ENCODE data around the gene HSFX3.
A peak's percentile ranks its signal among the peaks of the same experiment; 100 is the strongest.
"Not testable (repeated sequence)": the region's sequence is repeated elsewhere in the genome, so short reads cannot be mapped to it uniquely, and the experiment has no call there.

The HSFX3 gene

GRCh38 chrX:149513825-149514428 lies 35.8 kb downstream of the HSFX3 start:
- no peak for DNase-seq

GRCh38 chrX:149512225-149512885 lies 37.4 kb downstream of the HSFX3 start:
- peak; percentile 70 for DNase-seq

- no peak for DNase-seq
Observed at GRCh38 chrX:149511081-149511480, 38.6 kb downstream of the HSFX3 start.

- no peak for DNase-seq
Observed at GRCh38 chrX:149510386-149510785, 39.3 kb downstream of the HSFX3 start.

- DNase-seq = no peak
Observed at GRCh38 chrX:149508467-149508866, 41.3 kb downstream of the HSFX3 start.

GRCh38 chrX:149506349-149506748 lies 43.4 kb downstream of the HSFX3 start:
- no peak for DNase-seq

- no peak for DNase-seq
Observed at GRCh38 chrX:149505671-149506070, 44.1 kb downstream of the HSFX3 start.

GRCh38 chrX:149504915-149505651 lies 44.6 kb downstream of the HSFX3 start, which contains the start of gene IDS:
Gene IDS (minus strand): TSS chrX:149505306. CDS start chrX:149505137, 169 bp downstream.
- DNase-seq = peak; percentile 89

- DNase-seq = peak; percentile 67
Observed at GRCh38 chrX:149504226-149504914, 45.4 kb downstream of the HSFX3 start.

- peak; percentile 69 for DNase-seq
Observed at GRCh38 chrX:149503446-149503845, 46.3 kb downstream of the HSFX3 start.

GRCh38 chrX:149502923-149503322 lies 46.8 kb downstream of the HSFX3 start:
- not testable (repeated sequence) for DNase-seq

- DNase-seq = no peak
Observed at GRCh38 chrX:149499766-149500165, 50.0 kb downstream of the HSFX3 start.

GRCh38 chrX:149498767-149499166 lies 51.0 kb downstream of the HSFX3 start:
- DNase-seq = no peak
